K562 (cell line): ENCODE measurements around the gene PGS1.

ENCODE experiments used
- JUND ChIP-seq, 2 experiments: IDR thresholded peaks; 2 replicates in 1 of 2; 3 replicates in 1 of 2; pipeline ENCODE4 v1.6.1; 2011; ENCODE audit warnings: borderline replicate concordance in 2 of 2, low read depth in 2 of 2, low read length in 2 of 2, improper control_type of control experiment in 1 of 2, missing biosample characterization in 1 of 2, missing genetic modification characterization in 1 of 2, missing genetic modification reagents in 1 of 2
- NBN ChIP-seq: fragments of 450-650 bp; IDR thresholded peaks from 2 replicates; pipeline ENCODE4 v1.6.1; 2016; ENCODE audit warnings: low read depth, mild to moderate bottlenecking

DNA sequence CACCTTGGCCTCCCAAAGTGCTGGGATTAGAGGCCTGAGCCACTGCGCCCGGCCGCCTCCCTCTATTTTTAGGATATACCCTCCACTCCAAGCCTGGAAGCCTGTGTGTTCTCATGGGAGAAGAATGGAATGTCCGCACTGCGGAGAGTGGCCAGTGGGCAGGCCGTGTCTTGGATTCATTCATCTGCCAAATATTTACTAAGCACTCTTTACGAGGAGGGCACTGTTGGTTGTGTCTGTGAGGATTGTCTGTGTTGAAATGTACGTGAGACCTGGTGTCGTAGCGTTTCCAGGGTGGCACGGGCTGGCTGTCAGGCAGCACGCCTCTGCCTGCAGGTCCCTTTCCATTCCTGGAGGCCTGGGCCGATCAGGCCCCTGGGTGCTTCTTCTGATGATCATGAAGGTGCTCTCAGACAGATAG is 19.2 kb downstream of the PGS1 start:
- TF ChIP-seq NBN = no peak
- TF ChIP-seq JUND (IDR thresholded peaks at IDR 0.05; ENCODE audit: borderline replicate concordance, low read depth, low read length) = no peak
- no peak for TF ChIP-seq JUND (tag; IDR thresholded peaks at IDR 0.05; ENCODE audit: borderline replicate concordance, low read depth, low read length)
